OCI-LY3 (cell line): Measurements from ENCODE around the gene MON2.

Experiments used
- H2AFZ ChIP-seq: fragments of 200-600, 300-600 bp; shearing (Covaris generic); 2 replicates; pipeline ENCODE4 v1.6.0; 2014; ENCODE audit warnings: antibody characterized with exemption, low read depth, low read length
- H3K27ac ChIP-seq: fragments of 200-600, 300-600 bp; sonication (generic); 2 replicates; pipeline ENCODE4 v1.5.1; 2014; ENCODE audit warnings: mild to moderate bottlenecking, low read length, moderate library complexity, mixed read lengths
- H3K27me3 ChIP-seq: fragments of 200-600, 300-600 bp; sonication (generic); 2 replicates; pipeline ENCODE4 v1.6.1; 2014; ENCODE audit warnings: low read depth, low read length, mixed read lengths
- H3K36me3 ChIP-seq: fragments of 200-600, 300-600 bp; sonication (generic); replicated peaks from 2 replicates; pipeline ENCODE3; 2014; ENCODE audit warnings: low read depth, low read length, mixed read lengths
- H3K4me1 ChIP-seq: fragments of 300-600, 200-600 bp; sonication (generic); 2 replicates; pipeline ENCODE4 v1.6.1; 2014; ENCODE audit warnings: low read length, mixed read lengths
- H3K4me2 ChIP-seq: fragments of 200-600, 300-600 bp; sonication (generic); 2 replicates; pipeline ENCODE4 v1.6.1; 2014; ENCODE audit warnings: low read length, mixed read lengths
- H3K4me3 ChIP-seq: fragments of 300-600, 200-600 bp; sonication (generic); 2 replicates; pipeline ENCODE4 v1.5.1; 2014; ENCODE audit warnings: antibody characterized with exemption, mild to moderate bottlenecking, low read length, moderate library complexity
- H3K79me2 ChIP-seq: fragments of 300-600, 200-600 bp; shearing (Covaris generic); 2 replicates; pipeline ENCODE4 v1.6.1; 2014; ENCODE audit warnings: mild to moderate bottlenecking, low read length, mixed read lengths
- H3K9ac ChIP-seq: fragments of 300-600, 200-600 bp; shearing (Covaris generic); 2 replicates; pipeline ENCODE4 v1.6.0; 2014; ENCODE audit warnings: mild to moderate bottlenecking, low read length, moderate library complexity
- H3K9me3 ChIP-seq: fragments of 200-600, 300-600 bp; shearing (Covaris generic); 2 replicates; pipeline ENCODE4 v1.6.1; 2014; ENCODE audit warnings: low read length, mixed read lengths; ENCODE audit not compliant: insufficient read depth
- H4K20me1 ChIP-seq: fragments of 200-600, 300-600 bp; sonication (generic); 2 replicates; pipeline ENCODE4 v1.6.1; 2016; ENCODE audit warnings: low read length, mixed read lengths; ENCODE audit not compliant: insufficient read depth
- EZH2phosphoT487 ChIP-seq: fragments of 200-600 bp; shearing (Covaris generic); IDR thresholded peaks from 2 replicates; pipeline ENCODE4 v1.6.1; 2018; ENCODE audit warnings: antibody characterized with exemption, mixed run types, low read depth
- TF ChIP-seq, protein P1 (sequence below): fragments of 200-600, 300-600 bp; sonication (generic); IDR thresholded peaks from 2 replicates; pipeline ENCODE4 v1.5.1; 2014; ENCODE audit warnings: antibody characterized with exemption, low read length, low read depth

The MON2 gene

DNA sequence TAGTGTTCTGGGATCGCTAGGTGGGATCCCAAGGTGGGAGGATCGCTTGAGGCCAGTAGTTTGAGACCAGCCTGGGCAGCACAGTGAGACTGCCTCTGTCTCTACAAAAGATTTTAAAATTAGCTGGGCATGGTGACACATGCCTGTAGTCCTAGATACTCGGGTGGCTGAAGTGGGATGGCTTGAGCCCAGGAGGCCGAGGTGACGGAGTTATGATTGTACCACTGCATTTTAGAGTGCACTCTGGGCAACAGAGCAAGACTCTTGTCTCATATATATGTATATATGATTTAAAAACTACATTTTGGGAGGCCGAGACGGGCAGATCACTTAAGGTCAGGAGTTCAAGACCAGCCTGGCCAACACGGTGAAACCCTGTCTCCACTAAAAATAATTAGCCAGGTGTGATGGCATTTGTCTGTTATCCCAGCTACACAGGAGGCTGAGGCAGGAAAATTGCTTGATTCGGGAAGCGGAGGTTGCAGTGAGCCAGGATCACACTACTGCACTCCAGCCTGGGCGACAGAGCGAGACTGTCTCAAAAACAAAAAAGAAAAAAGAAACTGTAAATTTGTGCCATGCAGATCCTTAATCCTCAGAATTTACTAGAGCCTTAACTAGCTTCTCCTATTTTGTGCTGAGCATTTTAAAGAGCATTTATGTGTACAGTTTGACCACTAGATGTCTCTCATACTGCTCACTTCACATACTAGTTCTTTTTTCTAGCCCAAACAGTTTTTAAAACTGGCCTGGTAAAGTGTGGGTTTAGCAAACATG, 114.8 kb downstream of the MON2 start:
- no peak overlapping the region for H3K4me3 ChIP-seq
- H3K79me2 ChIP-seq, result no peaks in the 10 kb centered on the region
- no peak overlapping the region for H3K9ac ChIP-seq
- H3K9me3 ChIP-seq, result no peaks in the 10 kb centered on the region
- H4K20me1 ChIP-seq, result no peaks in the 10 kb centered on the region
- 0 out of 2 replicates have a peak, but pooled peaks cover 3% of the 10 kb centered on the region for H3K4me1 ChIP-seq
- TF ChIP-seq, protein P1, sequence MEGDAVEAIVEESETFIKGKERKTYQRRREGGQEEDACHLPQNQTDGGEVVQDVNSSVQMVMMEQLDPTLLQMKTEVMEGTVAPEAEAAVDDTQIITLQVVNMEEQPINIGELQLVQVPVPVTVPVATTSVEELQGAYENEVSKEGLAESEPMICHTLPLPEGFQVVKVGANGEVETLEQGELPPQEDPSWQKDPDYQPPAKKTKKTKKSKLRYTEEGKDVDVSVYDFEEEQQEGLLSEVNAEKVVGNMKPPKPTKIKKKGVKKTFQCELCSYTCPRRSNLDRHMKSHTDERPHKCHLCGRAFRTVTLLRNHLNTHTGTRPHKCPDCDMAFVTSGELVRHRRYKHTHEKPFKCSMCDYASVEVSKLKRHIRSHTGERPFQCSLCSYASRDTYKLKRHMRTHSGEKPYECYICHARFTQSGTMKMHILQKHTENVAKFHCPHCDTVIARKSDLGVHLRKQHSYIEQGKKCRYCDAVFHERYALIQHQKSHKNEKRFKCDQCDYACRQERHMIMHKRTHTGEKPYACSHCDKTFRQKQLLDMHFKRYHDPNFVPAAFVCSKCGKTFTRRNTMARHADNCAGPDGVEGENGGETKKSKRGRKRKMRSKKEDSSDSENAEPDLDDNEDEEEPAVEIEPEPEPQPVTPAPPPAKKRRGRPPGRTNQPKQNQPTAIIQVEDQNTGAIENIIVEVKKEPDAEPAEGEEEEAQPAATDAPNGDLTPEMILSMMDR, result peak; percentile 78
- TF ChIP-seq EZH2phosphoT487, result no peak
- H3K27ac ChIP-seq, result no peak overlapping the region
- H2AFZ ChIP-seq, result no peak overlapping the region
- H3K4me2 ChIP-seq, result no peak overlapping the region
- H3K36me3 ChIP-seq, result peaks cover 6% of the 10 kb centered on the region
- no peaks in the 10 kb centered on the region for H3K27me3 ChIP-seq

DNA sequence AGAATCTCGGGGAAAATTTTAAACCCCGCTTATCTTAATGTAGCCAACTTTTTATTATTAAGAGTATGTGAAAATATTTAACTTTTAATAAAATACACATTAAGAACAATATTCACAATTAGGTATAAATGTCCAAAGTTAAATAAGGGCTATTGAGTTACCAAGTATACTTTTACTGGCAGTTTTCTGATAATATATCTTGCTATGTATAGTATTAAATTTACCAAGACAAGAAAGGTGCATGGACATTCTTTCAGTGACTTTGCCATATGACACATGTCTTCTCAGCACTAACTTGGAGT, 115.4 kb downstream of the MON2 start:
- H3K79me2 ChIP-seq, result no peaks in the 10 kb centered on the region
- no peaks in the 10 kb centered on the region for H4K20me1 ChIP-seq
- H3K27me3 ChIP-seq, result no peaks in the 10 kb centered on the region
- no peak overlapping the region for H3K27ac ChIP-seq
- no peak overlapping the region for H3K4me3 ChIP-seq
- H3K4me2 ChIP-seq, result no peak overlapping the region
- H3K36me3 ChIP-seq, result peaks cover 6% of the 10 kb centered on the region
- no peaks in the 10 kb centered on the region for H3K9me3 ChIP-seq
- TF ChIP-seq, protein P1, result no peak
- TF ChIP-seq EZH2phosphoT487, result no peak
- no peak overlapping the region for H3K9ac ChIP-seq
- H3K4me1 ChIP-seq, result 0 out of 2 replicates have a peak, but pooled peaks cover 3% of the 10 kb centered on the region
- H2AFZ ChIP-seq, result no peak overlapping the region

DNA sequence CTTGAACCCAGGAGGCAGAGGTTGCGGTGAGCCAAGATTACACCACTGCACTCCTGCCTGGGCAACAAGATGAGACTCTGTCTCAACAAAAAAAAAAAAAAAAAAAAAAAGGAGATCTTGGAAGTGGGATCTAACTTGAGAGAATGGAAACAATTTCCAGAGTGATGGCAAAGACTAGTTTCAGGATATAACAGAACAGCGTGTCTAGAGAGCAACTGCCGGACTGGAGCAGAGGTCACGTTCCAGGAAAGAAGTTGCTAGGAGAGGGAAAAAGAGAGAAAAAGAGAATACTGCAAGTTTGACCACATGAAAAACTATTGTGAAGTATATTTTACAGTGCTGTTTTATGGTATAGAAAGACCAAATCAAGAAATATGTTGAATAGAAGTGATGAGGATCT, 118.0 kb downstream of the MON2 start:
- Histone ChIP-seq H3K27me3 (no peaks in the 10 kb centered on the region), H3K36me3 (peaks cover 3% of the 10 kb centered on the region)

DNA sequence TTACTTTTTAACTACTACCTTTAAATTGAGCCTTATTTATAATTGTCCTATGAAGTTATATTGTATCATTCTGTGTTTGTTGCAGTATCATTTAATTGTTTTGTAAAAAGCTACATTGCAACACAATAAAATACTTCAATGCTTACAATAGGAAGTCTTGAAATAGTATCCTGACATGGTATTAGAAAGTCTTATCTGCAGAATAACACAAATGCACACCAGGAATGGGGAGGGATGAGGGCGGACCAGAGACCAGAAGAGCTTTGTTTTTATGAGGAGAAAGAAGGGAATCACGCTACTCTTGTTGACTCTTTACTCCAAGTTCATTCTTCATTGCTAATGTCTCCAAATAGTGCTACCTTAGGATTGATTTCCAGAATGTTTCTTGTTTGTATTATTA, 120.2 kb downstream of the MON2 start:
- Histone ChIP-seq H3K4me3 (no peak overlapping the region), H3K4me2 (no peak overlapping the region), H3K9ac (no peak overlapping the region), H3K9me3 (no peaks in the 10 kb centered on the region), H3K4me1 (no peaks in the 10 kb centered on the region), H3K79me2 (no peaks in the 10 kb centered on the region), H2AFZ (no peak overlapping the region), H3K27ac (no peak overlapping the region), H3K36me3 (peaks cover 3% of the 10 kb centered on the region), H3K27me3 (no peaks in the 10 kb centered on the region), H4K20me1 (no peaks in the 10 kb centered on the region)
- TF ChIP-seq, protein P1, result no peak
- TF ChIP-seq EZH2phosphoT487, result no peak

More for the DNA sequence above, 118.0 kb downstream of the MON2 start:
- TF ChIP-seq, protein P1, result no peak
- TF ChIP-seq EZH2phosphoT487, result no peak
- Histone ChIP-seq H3K9ac (no peak overlapping the region), H3K9me3 (no peaks in the 10 kb centered on the region), H3K4me1 (no peaks in the 10 kb centered on the region), H3K27ac (no peak overlapping the region), H3K4me2 (no peak overlapping the region), H4K20me1 (no peaks in the 10 kb centered on the region), H3K79me2 (no peaks in the 10 kb centered on the region), H3K4me3 (no peak overlapping the region), H2AFZ (no peak overlapping the region)
